Breast epithelium (tissue), 3 donors: ENCODE data around the gene MMS19.

Experiments
- CTCF ChIP-seq, 3 donors: fragments of 450-650 bp; IDR thresholded peaks; one replicate each; pipeline ENCODE4 v1.5.1; 2016 to 2017; ENCODE audit warnings: antibody characterized with exemption in 3 of 3, mild to moderate bottlenecking in 3 of 3, moderate library complexity in 3 of 3
- POLR2AphosphoS5 ChIP-seq, 3 donors: sonication (generic); formaldehyde crosslinking; IDR thresholded peaks; one replicate each; pipeline ENCODE4 v1.6.1; 2017; ENCODE audit warnings: antibody characterized with exemption in 3 of 3

DNA sequence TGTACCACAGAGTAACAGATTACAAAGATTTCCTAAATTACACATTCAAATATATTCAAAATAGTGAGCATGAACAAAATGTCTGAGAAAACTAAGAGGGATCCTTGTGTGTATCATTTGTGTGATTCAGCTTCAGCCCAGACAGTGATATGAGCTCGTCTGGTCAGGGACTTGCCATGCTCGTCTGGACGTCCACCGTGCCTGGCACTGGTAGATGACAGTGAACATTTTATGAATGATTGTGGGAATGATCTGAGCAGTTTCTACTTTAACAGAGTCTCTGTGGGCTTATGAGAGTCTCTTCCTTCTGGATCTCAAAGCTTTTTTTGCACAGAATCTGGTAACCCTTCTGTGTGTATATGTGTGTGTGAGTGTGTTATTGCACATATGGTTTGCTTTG, 40.2 kb upstream of the MMS19 start:
- TF ChIP-seq CTCF (IDR thresholded peaks at IDR 0.05) (no peak), POLR2AphosphoS5 (IDR thresholded peaks at IDR 0.05) (no peak)
